Germinal center (tissue), 1 donor: ENCODE results near the gene LMNA.

Experiments
- DNase-seq: peaks from one replicate; pipeline ENCODE4 v3.0.0; 2012; ENCODE audit warnings: mixed read lengths, low spot score

The LMNA gene

DNA sequence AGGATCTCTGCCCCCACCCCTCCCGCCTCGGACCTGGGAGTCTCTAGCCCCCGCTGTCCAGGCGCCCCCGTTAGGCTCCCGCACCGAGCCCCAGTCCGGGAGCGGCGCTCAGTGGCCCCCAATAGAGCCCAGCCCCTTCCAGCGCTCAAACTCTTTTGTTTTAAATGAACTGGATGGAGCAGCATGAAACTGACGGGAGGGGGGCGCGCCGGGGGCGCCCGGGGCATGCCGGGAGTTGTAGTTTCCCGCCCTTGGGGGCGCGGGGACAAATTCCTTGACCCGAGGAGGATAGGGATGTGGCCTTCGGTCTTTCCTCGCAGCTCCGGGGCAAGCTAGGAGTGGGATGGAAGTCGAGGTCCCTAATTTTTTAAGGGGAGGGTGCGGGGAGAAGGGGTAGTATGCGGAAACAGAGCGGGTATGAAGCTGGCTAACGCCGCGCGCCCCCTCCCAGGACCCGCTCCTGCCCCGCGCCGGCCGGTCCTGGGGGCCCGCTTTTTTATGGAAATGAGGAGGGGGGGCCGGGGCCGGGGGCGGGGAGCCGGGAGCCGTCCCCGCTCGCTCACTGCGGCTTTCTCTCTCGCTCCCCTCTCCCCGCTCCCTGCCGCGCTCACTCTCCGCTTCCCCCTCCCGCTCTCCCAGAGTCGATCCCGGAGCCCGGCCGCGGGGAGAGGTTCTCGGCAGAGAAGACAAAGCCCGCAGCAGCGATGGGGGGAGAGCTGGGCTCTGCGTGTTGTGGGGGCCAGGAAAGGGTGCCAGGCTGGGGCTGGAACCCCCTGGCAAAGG is 32.0 kb upstream of the LMNA start, which contains the start of gene MEX3A:
MEX3A (minus strand) TSS at position 157 of the 783 bp plus-strand sequence. CDS start 467 bp downstream, outside the sequence.
- DNase-seq: peak; percentile 77

DNA sequence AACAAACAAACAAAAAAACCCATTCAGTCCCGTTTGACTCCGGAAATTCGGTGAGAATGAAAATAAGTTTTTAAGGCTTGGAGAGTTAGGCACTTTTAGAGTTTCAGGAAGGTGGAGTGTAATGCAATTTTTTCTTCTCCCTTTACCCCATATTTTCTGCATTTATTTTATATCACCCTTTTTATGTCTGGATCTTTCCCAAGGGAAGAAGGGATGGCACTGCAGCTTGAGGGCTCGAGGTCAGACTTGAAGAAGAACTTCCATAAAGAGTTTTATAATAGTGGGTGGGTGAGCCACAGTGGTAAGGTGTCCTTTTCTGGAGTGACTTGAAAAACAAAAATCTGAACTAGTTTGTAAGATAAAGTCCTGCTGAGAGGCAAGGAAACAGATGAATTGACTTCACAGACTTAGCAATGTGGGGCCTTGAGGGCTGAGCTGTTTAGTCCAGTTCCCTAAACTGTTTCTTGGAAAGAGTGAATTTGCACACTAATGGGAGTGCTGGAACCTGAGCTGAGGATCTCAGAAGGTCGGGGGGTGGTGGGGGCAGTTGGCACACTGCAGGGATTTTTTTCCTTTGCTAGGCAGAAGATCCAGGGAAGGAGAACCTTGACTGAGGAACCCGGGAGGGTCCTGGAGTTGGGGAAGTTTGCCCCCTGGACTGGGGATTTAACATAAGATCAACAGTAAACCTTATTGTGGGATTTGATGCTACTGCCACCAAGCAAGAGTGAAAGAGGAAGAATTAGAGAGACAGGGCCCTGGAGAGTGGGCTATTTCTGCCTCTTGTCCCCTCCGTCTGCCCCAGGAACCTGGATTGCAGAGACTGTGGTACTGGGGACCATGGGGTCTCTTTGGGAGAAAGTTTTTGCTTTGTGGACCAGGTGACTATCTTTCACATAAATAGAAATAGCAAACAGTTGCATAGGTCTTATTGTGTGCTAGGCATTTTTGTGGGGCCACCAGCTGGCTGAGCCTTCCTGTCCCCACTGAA is 30.4 kb upstream of the LMNA start:
- DNase-seq: no peak

DNA sequence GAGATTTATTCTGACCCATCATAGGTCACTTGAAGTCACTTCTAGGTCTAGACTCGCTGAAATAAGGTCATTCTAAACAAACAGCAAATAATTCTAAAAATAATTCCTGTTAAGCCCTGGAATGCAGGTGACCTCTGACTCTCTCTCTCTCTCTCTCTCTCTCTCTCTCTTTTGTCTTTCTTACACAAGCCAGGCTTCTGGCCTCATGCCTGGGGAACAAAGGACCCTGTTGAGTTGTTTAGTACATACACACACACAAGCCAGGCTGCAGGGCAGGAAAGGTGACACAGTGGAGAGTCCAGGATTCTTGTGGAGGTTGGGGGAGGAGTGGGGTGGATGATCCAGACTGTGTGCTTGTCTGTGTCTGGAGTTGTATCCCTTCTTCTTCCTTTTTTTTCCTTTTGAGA is 28.3 kb upstream of the LMNA start:
- DNase-seq: no peak

DNA sequence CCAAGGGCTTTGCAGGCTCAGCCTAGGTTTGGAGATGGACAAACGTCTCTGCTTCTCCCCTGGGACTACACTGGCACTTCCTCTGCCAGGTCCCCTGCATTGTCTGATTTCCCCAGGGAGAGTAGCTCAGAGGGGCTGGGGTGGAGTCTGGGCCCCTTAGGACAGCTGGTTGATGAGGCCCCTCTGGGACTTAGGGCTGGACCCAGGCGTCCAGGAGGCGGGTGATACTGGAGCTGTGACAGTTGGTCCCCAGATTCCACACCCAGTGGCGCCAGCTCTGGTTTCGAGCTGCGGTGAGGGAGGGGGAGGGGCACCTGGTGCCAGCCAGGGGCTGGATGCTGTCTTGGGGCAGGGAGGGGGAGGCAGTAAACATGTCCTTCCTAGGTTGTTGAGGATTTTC is 24.8 kb upstream of the LMNA start:
- DNase-seq: no peak

DNA sequence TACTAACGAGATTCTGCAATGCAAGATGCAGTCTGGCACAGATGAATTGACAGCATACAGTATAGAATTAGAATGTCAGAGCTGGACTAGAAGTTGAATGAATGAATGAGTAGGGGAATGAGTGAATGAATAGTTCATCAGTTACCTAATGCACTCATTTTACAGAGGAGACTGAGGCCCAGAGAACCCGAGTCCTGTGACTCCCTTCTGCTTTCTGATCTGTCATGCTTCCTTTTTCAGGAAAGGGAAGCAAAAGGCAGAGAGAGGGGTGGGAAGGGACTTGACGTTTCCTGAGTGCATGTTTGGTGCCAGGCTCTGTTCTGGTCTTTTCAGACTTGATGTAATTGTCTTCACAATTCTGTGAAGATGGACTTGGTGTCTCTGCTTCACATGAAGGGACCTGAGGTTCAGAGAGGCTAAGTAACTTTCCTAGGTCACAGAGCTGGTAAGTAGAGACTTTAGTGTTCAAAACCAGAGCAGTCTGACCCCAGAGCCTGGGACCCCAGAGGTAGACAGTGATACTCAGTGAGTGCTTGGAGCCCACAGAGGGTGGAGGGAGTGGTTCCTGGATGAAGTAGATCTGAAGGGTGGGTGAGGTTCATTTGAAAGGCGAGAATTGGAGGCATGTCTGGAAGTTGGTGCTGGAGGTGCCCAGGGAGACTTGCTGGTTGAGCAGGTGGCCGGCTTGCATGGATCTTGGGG is 24.2 kb upstream of the LMNA start:
- DNase-seq: no peak

DNA sequence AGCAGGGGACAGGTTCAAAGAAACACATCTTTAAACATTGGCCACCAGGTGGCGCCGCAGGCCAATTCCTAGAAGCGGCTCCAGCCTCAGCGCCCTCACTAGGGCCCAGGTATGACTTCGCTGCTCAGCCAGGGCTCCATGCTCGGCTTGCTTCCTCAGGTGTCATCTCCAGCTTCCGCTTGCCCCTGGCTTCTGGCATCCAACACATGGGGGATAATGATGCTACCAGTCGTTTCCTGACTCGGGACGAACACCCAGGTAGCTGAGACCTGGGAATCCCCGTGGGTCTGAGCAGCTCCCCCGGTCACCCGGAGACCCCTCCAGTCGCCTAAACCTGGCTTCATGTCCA is 23.7 kb upstream of the LMNA start:
- peak; percentile 82 for DNase-seq

DNA sequence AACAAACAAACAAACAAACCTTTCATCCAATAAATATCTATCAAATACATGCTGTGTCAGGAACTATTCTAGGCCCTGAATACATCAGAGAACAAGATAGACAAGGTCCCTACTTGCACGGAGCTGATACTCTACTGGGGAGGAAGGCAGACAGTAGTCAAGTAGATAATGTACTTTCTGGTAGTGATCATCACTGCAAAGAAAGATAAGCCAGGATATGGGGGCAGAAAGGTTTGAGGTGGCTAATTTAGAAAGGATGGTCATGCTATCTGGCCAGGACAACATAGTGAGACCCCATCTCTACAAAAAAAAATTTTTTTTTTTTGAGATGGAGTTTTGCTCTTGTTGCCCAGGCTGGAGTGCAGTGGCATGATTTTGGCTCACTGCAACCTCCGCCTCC is 22.9 kb upstream of the LMNA start:
- no peak for DNase-seq

DNA sequence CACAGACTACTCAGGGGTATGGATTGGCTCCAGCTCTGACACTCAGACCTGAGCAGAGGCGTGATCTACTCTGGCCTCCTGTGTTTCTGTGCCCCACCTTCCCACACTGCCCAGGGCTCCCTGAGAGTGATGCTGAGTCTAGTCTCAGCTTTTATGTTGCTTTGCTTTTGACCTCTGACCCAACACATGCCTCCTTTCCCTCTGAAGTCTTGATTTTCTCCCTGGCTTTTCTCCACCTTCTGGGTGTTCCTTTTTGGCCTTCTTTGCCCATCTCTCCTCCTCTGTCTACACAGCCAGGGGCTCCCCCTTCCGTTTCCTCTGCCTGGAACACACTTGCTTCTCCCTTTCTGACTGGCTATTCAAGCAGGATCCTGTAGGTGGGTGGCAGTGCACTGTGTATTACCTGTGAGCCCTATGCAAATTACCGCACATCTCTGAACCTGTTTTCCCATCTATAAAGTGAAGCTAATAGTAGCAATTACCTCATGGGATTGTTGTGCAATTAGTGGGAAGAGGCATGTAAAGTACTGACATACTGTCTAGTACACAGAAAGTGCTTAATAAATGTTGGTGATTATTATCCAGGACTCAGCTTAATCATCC is 18.5 kb upstream of the LMNA start:
- no peak for DNase-seq

DNA sequence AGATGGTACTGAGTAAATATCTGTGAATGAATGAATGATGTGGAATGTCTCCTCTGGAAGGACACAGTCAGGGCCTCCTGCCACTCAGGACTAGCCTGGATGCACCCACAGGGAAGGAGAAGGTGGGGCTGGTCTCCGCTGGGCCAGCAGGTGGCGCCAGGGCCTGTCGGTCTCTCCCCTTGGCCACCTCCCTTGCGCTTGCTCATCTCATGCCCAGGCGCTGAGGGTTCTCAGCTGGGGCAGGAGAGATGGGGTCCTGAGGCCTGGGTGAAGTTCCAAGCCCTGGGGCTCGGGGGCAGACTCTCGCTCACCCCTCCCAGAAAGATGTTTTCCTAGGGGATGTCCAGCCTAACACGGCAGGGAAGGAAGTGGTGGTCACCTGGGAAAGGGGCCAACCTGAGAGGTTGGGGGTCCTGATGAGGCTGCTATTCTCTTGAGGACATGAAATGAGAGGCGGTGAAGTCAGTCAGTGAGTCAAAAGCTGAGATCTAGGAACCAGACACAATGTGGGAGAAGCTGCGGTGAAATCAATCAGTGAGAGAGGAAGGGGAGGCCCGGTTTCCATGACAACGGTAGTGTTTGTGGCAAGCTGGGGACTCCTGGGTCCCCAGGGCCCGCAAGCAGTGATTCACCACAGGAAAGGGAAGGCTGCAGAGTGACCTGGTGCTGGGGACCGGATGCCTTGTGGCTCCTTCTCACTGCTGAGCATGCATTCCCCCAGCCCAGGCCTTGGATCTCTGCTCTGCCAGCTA is 17.7 kb upstream of the LMNA start:
- DNase-seq: peak; percentile 88

DNA sequence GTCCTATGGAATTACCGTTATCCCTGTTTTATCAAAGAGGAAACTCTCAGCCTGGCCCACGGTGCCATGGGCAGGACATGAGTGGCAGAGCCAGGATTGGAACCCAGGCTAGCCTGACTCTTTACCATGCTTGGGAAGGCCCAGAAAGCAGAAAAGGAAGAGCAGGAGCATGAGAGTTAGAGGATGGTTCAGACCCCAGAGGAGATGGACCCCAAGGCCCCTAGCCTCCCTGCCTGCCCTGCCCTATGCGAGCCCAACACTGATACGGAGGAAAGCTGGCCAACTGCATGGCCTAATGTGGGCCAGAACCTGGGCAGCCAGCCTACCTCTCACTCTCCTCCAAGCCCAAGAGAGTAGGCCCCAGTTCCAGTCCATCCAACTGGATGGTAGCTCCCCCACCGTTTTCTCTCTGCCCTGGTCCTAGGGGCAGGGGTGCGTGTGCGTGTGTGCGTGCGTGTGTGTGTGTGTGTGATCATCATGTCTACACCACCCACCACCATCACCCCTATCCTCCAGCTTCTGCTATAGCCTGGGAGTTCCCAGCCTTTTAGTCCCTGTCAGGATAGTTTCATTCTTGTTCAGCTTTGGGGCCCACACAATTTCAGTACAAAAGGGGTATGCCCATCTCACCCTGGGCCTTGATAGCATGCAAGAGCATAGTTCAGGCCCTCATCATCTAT is 16.9 kb upstream of the LMNA start:
- DNase-seq: no peak

DNA sequence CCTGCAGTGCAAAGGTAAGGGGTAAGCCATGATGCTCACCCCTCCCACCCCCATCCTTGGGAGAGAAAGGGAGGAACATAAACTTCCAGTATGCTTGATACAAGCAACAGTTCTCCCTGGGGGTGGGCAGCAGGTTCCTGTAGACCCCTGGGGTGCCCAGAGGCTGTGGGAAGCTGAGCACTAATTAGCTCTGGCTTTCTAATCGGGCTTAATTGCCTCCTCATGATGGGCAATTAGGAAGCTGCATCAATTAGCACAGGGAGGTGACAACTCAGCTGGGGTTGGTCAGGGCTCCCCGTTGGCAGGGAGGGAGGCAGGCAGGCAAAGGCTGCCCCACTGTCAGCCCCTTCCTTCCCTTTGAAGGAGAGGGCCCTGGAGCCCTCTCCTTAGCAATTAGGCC is 15.7 kb upstream of the LMNA start:
- DNase-seq: no peak

DNA sequence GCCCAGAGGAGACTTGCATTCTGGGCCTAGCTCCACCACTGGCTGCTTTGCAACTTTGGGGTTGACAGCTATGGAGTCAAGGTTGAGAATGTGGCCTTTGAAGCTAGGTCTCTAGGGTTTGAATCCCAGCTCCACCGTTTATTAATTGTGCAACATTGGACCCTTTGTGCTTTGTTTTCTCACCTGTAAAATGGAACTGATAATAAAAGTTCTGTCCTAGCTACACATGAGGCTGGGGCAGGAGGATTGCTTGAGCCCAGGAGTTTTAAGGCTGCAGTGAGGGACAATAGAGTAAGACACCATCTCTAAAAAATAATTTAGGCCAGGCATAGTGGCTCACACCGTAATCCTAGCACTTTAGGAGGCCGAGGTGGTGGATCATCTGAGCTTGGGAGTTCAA is 15.2 kb upstream of the LMNA start:
- no peak for DNase-seq

DNA sequence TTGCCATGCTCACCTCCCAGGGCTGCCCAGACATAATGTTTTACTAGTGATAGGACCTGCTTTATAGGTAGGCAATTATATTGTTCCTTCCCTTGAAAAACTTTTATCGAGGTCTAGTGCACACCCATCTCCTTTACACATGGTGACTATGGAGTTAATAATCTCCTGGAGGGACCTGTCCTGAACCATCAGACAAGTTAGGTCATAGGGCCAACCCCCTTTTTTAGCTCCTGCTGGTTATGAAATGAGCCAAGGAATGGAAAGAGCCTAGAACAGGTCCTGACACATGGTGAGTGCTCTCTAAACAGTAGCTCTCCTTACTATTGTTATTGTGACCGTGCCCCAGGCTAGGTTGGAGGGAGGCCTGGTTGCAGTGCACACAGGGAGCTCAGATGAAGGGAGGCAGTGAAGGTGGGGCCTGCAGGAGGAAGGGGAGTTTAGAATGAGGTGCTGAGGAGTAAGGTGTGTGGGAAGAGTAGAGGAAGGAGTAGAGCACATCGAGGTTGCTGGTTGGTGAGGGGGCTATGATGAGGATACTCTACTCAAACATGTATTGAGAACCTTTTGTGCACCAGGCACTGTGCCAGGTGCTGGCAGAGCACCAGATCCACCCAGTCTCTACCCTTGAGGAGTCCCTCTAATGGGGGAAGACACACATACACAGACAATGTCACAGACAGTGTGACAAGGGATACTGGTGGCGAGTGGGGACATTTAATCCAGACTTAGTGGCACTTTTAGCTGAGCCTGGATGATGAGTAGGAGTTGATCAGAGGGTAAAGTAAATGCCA is 14.1 kb upstream of the LMNA start:
- no peak for DNase-seq

DNA sequence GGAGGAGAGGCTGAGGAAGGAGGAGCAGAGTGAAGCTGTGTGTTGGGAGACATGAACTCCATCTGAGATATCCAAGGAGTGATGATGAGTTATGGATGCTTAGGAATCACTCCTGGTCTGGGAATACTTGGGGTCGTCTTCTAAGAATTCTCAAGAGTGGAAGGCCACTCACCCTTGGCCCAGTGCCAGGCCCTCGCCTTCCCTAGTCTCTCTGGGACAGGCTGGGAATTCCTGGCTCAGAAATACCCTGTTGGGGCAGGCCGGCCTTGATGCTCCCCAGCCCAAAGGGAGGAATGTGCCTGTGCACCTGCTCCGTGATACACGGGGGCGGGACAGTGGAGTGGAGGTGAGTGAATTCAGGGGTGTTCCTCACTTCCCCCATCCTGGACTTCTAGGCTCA is 12.6 kb upstream of the LMNA start:
- no peak for DNase-seq

DNA sequence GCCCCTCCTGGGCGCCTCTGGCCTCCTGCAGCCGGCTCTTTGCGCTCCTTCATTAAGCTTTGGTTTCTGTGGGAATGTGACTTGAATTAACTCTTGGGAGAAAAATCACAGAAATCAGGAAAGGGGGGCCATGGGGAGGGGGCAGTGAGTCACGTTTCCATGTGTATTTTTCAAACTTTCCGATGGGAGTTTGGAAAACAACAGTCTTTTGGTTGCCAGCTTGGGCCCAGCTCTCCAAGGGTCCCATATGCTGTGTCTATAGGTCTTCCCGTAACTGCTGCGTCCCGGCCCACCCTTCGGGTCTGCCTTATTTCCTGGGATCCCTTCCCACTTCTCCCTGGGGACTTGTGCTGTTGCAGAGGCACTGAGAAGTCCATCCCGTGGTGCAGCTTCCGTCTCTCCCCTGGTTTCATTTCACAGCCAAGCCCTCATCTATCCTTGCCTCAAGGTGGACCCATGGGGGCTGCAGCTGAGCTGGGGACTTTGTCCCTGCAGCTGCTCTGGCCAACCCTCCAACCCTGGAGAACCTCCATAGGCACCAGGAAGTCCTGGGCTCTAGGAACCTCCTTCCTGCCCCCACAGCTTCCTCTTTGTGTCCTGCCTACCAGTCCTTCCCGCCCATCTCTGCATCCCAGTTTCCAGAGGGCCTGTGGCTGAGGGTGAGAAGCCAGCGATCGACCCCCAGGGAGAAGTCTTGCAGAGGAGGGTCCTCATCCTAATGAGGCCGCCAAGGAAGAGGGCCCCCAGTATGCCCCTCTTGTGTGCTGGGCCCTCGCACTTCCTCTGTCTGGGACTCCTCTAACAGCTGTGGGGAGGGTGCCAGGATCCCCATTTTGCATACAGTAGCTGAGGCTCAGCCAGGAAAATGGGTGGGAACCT is 11.6 kb upstream of the LMNA start:
- DNase-seq: no peak

DNA sequence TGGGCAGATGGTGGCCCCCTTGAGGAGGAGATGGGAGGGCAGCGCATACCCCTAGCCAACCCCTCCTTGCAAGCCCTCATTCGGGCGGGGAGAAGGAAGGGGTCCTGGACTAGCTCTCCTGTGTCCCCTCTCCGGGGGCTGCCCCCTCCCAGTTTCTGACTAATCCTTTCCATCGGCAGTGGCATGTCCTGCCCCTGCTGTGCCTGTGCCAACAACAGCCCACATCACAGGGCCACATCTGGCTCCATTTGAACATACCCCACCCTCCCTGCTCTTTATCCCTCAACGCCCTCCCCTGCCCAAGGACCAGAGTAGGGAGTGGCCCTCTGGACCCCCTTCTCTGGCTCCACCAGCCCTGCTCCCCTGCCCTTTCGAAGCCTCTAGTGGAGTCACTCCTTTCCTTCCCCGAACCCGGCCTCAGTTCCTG is 11.0 kb upstream of the LMNA start:
- DNase-seq: no peak

DNA sequence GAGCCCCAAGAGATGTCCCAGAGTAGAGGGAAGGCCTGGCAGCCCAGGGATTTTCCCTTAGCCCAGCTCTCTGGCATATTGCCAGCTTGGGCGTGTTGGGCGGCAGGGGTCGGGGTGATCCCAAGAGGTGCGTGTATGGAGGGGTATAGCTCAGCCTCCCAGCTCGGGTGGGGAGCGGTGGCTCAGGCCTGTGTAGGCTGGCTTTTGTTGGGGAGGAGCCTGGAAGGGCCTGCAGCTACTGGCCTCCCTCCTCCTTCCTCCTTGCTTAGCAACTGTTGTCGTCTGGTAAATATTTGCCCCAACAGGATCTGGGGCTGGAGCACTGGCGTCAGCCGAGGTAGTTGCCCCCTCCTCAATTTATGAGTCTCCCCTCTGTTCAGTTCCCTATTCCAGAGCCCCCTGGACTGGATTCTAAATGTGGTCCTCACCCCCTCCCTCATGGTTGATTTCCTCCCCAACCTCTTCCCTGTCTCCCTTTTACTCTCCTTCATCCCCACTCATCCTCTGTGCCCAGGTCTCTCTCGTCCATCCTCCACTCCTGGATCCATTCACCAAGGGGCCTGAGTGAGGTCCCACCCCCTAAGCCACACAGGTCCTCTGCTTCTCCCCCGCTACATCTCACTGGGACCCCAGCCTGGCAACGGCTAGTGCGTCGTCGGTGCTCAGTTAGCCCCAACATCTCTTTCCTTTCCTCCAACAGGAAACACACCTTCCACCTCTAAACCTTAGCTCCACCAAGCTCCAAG is 10.3 kb upstream of the LMNA start:
- DNase-seq: no peak
